Gastroesophageal sphincter (tissue), 4 donors: ENCODE measurements around the gene BRINP1. TPM values are rescaled to one million over a fixed set of nuclear protein-coding genes. Genes with fewer than 3 reads are reported as not detected.

Source experiments
- ATAC-seq: fragments of 150-250 bp; one replicate; pipeline ENCODE4 v1.9.1; 2016; ENCODE audit warnings: mild to moderate bottlenecking, moderate library complexity
- H3K27ac ChIP-seq, 4 donors: fragments of 200-600 bp; sonication (generic) in 3 of 4; 1 replicate in 3 of 4; 2 replicates in 1 of 4; pipeline ENCODE4 v1.5.1; 2016 to 2019
- H3K27me3 ChIP-seq: fragments of 200-600 bp; sonication (generic); one replicate; pipeline ENCODE4 v1.5.1; 2019
- H3K36me3 ChIP-seq, 2 donors: fragments of 200-600 bp; sonication (generic); one replicate each; pipeline ENCODE4 v1.5.1; 2019; ENCODE audit warnings: control low read depth in 1 of 2
- H3K4me1 ChIP-seq, 3 donors: fragments of 200-600 bp; sonication (generic); 1 replicate in 2 of 3; 2 replicates in 1 of 3; pipeline ENCODE4 v1.5.1; 2016 to 2019; ENCODE audit warnings: control low read depth in 2 of 3
- H3K4me3 ChIP-seq, 2 donors: fragments of 200-600 bp; sonication (generic); one replicate each; pipeline ENCODE4 v1.5.1; 2019; ENCODE audit warnings: mild to moderate bottlenecking in 1 of 2, moderate library complexity in 1 of 2
- H3K9me3 ChIP-seq, 3 donors: fragments of 200-600 bp; sonication (generic); one replicate each; pipeline ENCODE4 v1.5.1; 2017 to 2019; ENCODE audit warnings: control low read depth in 2 of 3
- EP300 ChIP-seq: sonication (generic); formaldehyde crosslinking; IDR thresholded peaks from one replicate; pipeline ENCODE4 v1.6.1; 2017; ENCODE audit warnings: antibody characterized with exemption, mild to moderate bottlenecking
- POLR2A ChIP-seq, 2 donors: fragments of 450-650 bp; IDR thresholded peaks; one replicate each; pipeline ENCODE4 v1.6.1; 2017; ENCODE audit warnings: antibody characterized with exemption in 2 of 2, mild to moderate bottlenecking in 2 of 2, moderate library complexity in 1 of 2
- POLR2AphosphoS5 ChIP-seq: sonication (generic); formaldehyde crosslinking; IDR thresholded peaks from one replicate; pipeline ENCODE4 v1.6.1; 2017; ENCODE audit warnings: antibody characterized with exemption
- WGBS, 2 donors: methylation state at CpG; one replicate each; pipeline ENCODE4 v1.1.5; 2018; ENCODE audit warnings: low coverage in 1 of 2; 5-methylcytosine and 5-hydroxymethylcytosine counted together
- total RNA-seq, 4 donors: library from RNA; depleted of rRNA; stranded (reverse); fragments of >200 nt; gene quantifications; one replicate each; pipeline ENCODE4 v1.1.0, GENCODE V29; 2016
- TF ChIP-seq, protein P1 (sequence below), 4 experiments: fragments of 200-600 bp in 2 of 4; fragments of 450-650 bp in 2 of 4; sonication (generic) in 1 of 4; IDR thresholded peaks; one replicate each; pipeline ENCODE4 v1.5.1; 2017 to 2019; ENCODE audit warnings: antibody characterized with exemption in 4 of 4, mild to moderate bottlenecking in 2 of 4, moderate library complexity in 2 of 4

BRINP1 gene
- total RNA-seq, 4 donors from 2014 or later, result 0.27 TPM; not detected in 3

DNA sequence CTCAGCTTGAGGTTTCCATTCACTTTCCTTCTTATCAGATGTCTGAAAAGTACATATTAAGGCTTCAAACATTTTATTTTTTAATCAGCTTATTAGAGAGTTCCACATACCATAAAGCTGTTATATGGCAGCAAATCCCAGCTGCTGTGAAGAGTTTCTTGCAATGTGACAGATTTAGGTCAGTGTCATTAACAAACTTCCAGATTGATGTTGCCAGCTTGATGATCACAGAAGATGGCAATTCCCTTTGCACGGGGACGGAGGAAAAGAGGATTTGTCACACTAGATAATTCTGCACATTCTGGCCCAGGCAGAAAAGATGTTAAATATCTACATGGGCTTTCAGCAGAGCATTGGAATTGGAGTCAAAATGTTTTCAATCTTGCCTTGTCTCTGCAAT lies 215.8 kb downstream of the BRINP1 start:
- H3K36me3 ChIP-seq, result no peaks in the 10 kb centered on the region
- WGBS, 2 donors, result 70 to 86% methylated on average over 2 of the region's 2 CpGs
- no peak overlapping the region for H3K27ac ChIP-seq
- H3K9me3 ChIP-seq, result no peaks in the 10 kb centered on the region
- no peak for ATAC-seq
- no peak overlapping the region for H3K4me3 ChIP-seq
- no peaks in the 10 kb centered on the region for H3K4me1 ChIP-seq
- H3K27me3 ChIP-seq, result no peaks in the 10 kb centered on the region
- TF ChIP-seq POLR2A (IDR thresholded peaks at IDR 0.05) (no peak), EP300 (no peak), POLR2AphosphoS5 (no peak)
- TF ChIP-seq, protein P1, sequence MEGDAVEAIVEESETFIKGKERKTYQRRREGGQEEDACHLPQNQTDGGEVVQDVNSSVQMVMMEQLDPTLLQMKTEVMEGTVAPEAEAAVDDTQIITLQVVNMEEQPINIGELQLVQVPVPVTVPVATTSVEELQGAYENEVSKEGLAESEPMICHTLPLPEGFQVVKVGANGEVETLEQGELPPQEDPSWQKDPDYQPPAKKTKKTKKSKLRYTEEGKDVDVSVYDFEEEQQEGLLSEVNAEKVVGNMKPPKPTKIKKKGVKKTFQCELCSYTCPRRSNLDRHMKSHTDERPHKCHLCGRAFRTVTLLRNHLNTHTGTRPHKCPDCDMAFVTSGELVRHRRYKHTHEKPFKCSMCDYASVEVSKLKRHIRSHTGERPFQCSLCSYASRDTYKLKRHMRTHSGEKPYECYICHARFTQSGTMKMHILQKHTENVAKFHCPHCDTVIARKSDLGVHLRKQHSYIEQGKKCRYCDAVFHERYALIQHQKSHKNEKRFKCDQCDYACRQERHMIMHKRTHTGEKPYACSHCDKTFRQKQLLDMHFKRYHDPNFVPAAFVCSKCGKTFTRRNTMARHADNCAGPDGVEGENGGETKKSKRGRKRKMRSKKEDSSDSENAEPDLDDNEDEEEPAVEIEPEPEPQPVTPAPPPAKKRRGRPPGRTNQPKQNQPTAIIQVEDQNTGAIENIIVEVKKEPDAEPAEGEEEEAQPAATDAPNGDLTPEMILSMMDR (IDR thresholded peaks at IDR 0.05), result no peak

DNA sequence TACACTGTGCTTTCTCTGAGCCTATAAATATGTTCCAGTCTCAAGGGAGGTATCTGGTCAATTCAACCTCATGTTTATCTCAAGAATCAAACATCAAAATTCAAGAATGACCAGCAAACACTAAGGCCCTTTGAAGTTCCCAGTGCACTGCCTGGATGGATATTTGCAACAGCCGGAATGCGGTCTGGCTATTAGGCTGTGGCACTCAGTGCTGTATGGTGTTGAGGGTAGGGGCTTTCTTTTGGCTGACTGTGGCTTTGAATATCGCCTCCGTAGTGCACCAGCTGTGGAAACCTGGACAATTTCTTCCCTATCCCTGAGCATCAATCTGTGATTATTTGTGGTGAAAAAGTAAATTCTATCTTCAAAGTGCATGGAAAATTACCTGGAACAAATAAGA lies 220.4 kb downstream of the BRINP1 start:
- Histone ChIP-seq H3K9me3 (no peaks in the 10 kb centered on the region), H3K4me1 (no peaks in the 10 kb centered on the region), H3K27ac (no peak overlapping the region), H3K4me3 (no peak overlapping the region), H3K27me3 (no peaks in the 10 kb centered on the region), H3K36me3 (no peaks in the 10 kb centered on the region)
- no peak for ATAC-seq
- 40 to 67% methylated on average over 1 to 4 of the region's 4 CpGs for WGBS, 2 donors
- TF ChIP-seq POLR2AphosphoS5, result no peak
- TF ChIP-seq, protein P1 (IDR thresholded peaks at IDR 0.05), result no peak
- no peak for TF ChIP-seq EP300
- TF ChIP-seq POLR2A (IDR thresholded peaks at IDR 0.05), result no peak

DNA sequence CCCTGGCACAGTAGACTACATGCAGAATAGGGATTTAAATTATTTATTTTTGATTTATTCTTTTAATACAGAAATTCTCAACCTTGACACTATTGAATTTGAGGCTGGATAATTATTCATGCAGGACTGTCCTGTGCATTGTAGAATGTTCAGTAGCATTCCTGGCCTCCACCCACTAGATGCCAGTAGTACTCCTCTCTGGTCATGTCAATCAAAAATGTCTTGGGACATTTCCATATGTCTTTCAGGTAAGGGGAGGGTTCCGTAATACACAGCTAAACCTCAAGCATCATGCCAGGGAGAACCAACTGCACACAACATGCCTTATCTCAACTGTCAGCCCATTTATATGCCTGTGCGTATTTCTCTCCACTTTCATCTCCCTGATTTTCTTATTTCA lies 231.8 kb downstream of the BRINP1 start:
- peaks cover 0 to 4% (median 0%) of the 10 kb centered on the region in 3 donors for H3K9me3 ChIP-seq
- no peak overlapping the region for H3K4me3 ChIP-seq
- WGBS, 2 donors, result 84 to 90% methylated on average over 2 of the region's 2 CpGs
- H3K27me3 ChIP-seq, result no peaks in the 10 kb centered on the region
- ATAC-seq, result no peak
- TF ChIP-seq POLR2A (IDR thresholded peaks at IDR 0.05) (no peak), POLR2AphosphoS5 (no peak), EP300 (no peak)
- TF ChIP-seq, protein P1 (IDR thresholded peaks at IDR 0.05), result no peak
- H3K36me3 ChIP-seq, result no peaks in the 10 kb centered on the region
- H3K4me1 ChIP-seq, result no peaks in the 10 kb centered on the region
- H3K27ac ChIP-seq, result no peak overlapping the region

DNA sequence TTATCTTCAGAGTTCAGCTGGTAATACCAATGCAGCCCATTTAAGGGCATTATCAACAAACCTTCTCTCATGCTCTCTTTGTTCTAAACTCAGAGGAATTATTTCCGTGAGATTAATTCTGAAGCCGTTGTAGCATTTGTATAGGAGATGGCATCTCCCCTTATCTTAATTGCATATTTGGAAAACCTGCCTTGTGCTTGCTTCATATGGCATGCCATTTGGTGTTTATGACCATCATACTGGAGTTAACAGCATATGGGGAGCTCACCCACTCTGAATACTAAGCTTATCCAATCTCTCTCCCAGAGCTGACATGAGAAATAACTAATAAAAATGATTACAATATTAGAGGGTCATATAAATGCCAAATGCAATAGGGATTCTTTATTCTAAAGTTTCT lies 243.2 kb downstream of the BRINP1 start:
- Histone ChIP-seq H3K4me1 (no peaks in the 10 kb centered on the region), H3K36me3 (no peaks in the 10 kb centered on the region), H3K27ac (no peak overlapping the region), H3K4me3 (no peak overlapping the region), H3K27me3 (peaks cover 3% of the 10 kb centered on the region), H3K9me3 (no peaks in the 10 kb centered on the region)
- WGBS, 2 donors, result 71 to 80% methylated on average over 1 to 2 of the region's 2 CpGs
- TF ChIP-seq POLR2A (IDR thresholded peaks at IDR 0.05) (no peak), POLR2AphosphoS5 (no peak)
- TF ChIP-seq, protein P1 (IDR thresholded peaks at IDR 0.05), result no peak
- no peak for ATAC-seq

DNA sequence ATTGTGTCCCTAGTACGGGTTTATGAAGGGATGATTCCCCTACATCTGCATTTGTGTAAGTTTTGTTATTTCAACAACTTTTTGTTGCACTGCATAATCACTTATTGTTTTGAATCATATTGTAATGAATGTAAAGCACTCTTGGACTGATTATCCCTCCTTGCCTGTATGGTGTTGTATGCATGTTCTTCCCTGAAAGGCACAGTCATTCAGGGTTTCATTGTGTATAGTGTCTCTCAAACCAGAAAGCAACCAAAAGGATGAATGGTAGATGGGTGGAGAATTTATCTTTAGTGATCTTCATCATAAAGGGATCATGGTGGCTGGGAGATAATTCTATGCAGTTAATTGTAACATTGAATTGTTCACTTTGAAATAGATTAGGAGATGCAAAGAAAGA lies 247.3 kb downstream of the BRINP1 start:
- H3K36me3 ChIP-seq, result no peaks in the 10 kb centered on the region
- no peak overlapping the region for H3K27ac ChIP-seq
- peaks cover 3% of the 10 kb centered on the region for H3K27me3 ChIP-seq
- TF ChIP-seq EP300, result no peak
- TF ChIP-seq, protein P1 (IDR thresholded peaks at IDR 0.05), result no peak
- no peak for TF ChIP-seq POLR2A (IDR thresholded peaks at IDR 0.05)
- no peak for TF ChIP-seq POLR2AphosphoS5
- H3K4me3 ChIP-seq, result no peak overlapping the region
- no peaks in the 10 kb centered on the region for H3K9me3 ChIP-seq
- WGBS, 2 donors, result 60 to 100% methylated on average over 1 of the region's 1 CpG
- ATAC-seq, result no peak
- H3K4me1 ChIP-seq, result no peaks in the 10 kb centered on the region
